ENCODE results near the gene ARTN. TPM values are rescaled to one million over a fixed set of nuclear protein-coding genes. Genes with fewer than 3 reads are reported as not detected.

Gene ARTN
- total RNA-seq, 3 donors from 2014 or later (not counting 1 experiment from before 2014, with no cell fraction given): 1.4 TPM; not detected in 2

DNA sequence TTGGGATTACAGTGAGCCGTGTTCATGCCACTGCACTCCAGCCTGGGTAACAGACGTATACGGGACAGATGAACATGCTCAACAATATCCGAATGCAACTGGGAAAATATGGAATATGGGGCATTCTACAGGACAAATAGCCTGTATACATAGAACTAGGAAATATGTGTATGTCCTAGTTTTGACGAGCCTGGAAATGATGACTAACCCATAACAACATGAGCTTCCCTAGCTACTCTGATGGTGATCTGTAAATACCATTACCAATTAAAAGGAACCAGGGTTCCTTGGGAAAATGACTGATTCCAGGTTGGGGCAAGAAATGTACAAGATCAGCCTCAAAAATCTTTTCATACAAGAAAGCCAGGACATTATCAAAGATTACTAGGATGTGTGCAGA is 42.8 kb upstream of the ARTN start:
- Mint-ChIP-seq H3K36me3 (no peaks in the 10 kb centered on the region), H3K27me3 (ENCODE audit: low read depth in 2 of 2) (no peaks in the 10 kb centered on the region), H3K4me3 (no peak overlapping the region), H3K4me1 (no peaks in the 10 kb centered on the region), H3K9me3 (no peaks in the 10 kb centered on the region), H3K27ac (no peak overlapping the region)
- no peak for DNase-seq
- WGBS (ENCODE audit: insufficient coverage): 95% methylated on average over 4 of the region's 5 CpGs
- H3K4me1 ChIP-seq (ENCODE audit: control insufficient read depth, insufficient read depth, low read length): no peaks in the 10 kb centered on the region
- no peaks in the 10 kb centered on the region for H3K9me3 ChIP-seq (ENCODE audit: control insufficient read depth, insufficient read depth, low read length)
- no peak overlapping the region for H3K4me3 ChIP-seq (ENCODE audit: low read length)
- no peak overlapping the region for H3K27ac ChIP-seq (ENCODE audit: low read length)
- ATAC-seq: no peak
- intact Hi-C loops (cut with micrococcal nuclease): no loop called here
- peaks cover 2% of the 10 kb centered on the region for H3K36me3 ChIP-seq (ENCODE audit: control insufficient read depth, insufficient read depth, low read length)
- TF ChIP-seq, protein P1, sequence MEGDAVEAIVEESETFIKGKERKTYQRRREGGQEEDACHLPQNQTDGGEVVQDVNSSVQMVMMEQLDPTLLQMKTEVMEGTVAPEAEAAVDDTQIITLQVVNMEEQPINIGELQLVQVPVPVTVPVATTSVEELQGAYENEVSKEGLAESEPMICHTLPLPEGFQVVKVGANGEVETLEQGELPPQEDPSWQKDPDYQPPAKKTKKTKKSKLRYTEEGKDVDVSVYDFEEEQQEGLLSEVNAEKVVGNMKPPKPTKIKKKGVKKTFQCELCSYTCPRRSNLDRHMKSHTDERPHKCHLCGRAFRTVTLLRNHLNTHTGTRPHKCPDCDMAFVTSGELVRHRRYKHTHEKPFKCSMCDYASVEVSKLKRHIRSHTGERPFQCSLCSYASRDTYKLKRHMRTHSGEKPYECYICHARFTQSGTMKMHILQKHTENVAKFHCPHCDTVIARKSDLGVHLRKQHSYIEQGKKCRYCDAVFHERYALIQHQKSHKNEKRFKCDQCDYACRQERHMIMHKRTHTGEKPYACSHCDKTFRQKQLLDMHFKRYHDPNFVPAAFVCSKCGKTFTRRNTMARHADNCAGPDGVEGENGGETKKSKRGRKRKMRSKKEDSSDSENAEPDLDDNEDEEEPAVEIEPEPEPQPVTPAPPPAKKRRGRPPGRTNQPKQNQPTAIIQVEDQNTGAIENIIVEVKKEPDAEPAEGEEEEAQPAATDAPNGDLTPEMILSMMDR (IDR thresholded peaks at IDR 0.05): no peak
- no peaks in the 10 kb centered on the region for H3K27me3 ChIP-seq (ENCODE audit: control insufficient read depth, insufficient read depth, low read length)

- 100% methylated on average over 1 of the region's 1 CpG for WGBS (ENCODE audit: insufficient coverage)
- Mint-ChIP-seq H3K4me3 (no peak overlapping the region), H3K9me3 (no peaks in the 10 kb centered on the region), H3K4me1 (no peaks in the 10 kb centered on the region), H3K36me3 (no peaks in the 10 kb centered on the region), H3K27me3 (ENCODE audit: low read depth in 2 of 2) (no peaks in the 10 kb centered on the region), H3K27ac (no peak overlapping the region)
- no peaks in the 10 kb centered on the region for H3K4me1 ChIP-seq (ENCODE audit: control insufficient read depth, insufficient read depth, low read length)
- DNase-seq (no peak), ATAC-seq (no peak)
- no peaks in the 10 kb centered on the region for H3K9me3 ChIP-seq (ENCODE audit: control insufficient read depth, insufficient read depth, low read length)
- H3K27ac ChIP-seq (ENCODE audit: low read length): no peak overlapping the region
- intact Hi-C loops (cut with micrococcal nuclease): no loop called here
- H3K36me3 ChIP-seq (ENCODE audit: control insufficient read depth, insufficient read depth, low read length): peaks cover 3% of the 10 kb centered on the region
- H3K27me3 ChIP-seq (ENCODE audit: control insufficient read depth, insufficient read depth, low read length): no peaks in the 10 kb centered on the region
- TF ChIP-seq, protein P1 (IDR thresholded peaks at IDR 0.05): no peak
- H3K4me3 ChIP-seq (ENCODE audit: low read length): no peak overlapping the region
Measured at GRCh38 chr1:43893006-43893405, 40.6 kb upstream of the ARTN start.

- TF ChIP-seq, protein P1 (IDR thresholded peaks at IDR 0.05): no peak
- intact Hi-C loops (cut with micrococcal nuclease): no loop called here
- Mint-ChIP-seq H3K4me3 (no peak overlapping the region), H3K27me3 (ENCODE audit: low read depth in 2 of 2) (no peaks in the 10 kb centered on the region), H3K27ac (no peak overlapping the region), H3K4me1 (no peaks in the 10 kb centered on the region), H3K9me3 (no peaks in the 10 kb centered on the region), H3K36me3 (no peaks in the 10 kb centered on the region)
- WGBS (ENCODE audit: insufficient coverage): 97% methylated on average over 12 of the region's 12 CpGs
- Histone ChIP-seq H3K9me3 (ENCODE audit: control insufficient read depth, insufficient read depth, low read length) (no peaks in the 10 kb centered on the region), H3K4me3 (ENCODE audit: low read length) (no peak overlapping the region), H3K36me3 (ENCODE audit: control insufficient read depth, insufficient read depth, low read length) (peaks cover 19% of the 10 kb centered on the region), H3K27ac (ENCODE audit: low read length) (no peak overlapping the region), H3K4me1 (ENCODE audit: control insufficient read depth, insufficient read depth, low read length) (no peaks in the 10 kb centered on the region), H3K27me3 (ENCODE audit: control insufficient read depth, insufficient read depth, low read length) (no peaks in the 10 kb centered on the region)
- ATAC-seq: no peak
- no peak for DNase-seq
Measured at GRCh38 chr1:43898981-43899380, 34.6 kb upstream of the ARTN start.

- TF ChIP-seq, protein P1 (IDR thresholded peaks at IDR 0.05): no peak
- Histone ChIP-seq H3K27ac (ENCODE audit: low read length) (no peak overlapping the region), H3K27me3 (ENCODE audit: control insufficient read depth, insufficient read depth, low read length) (no peaks in the 10 kb centered on the region), H3K4me1 (ENCODE audit: control insufficient read depth, insufficient read depth, low read length) (no peaks in the 10 kb centered on the region), H3K36me3 (ENCODE audit: control insufficient read depth, insufficient read depth, low read length) (peaks cover 17% of the 10 kb centered on the region), H3K4me3 (ENCODE audit: low read length) (no peak overlapping the region), H3K9me3 (ENCODE audit: control insufficient read depth, insufficient read depth, low read length) (no peaks in the 10 kb centered on the region)
- 96% methylated on average over 3 of the region's 3 CpGs for WGBS (ENCODE audit: insufficient coverage)
- H3K4me3 Mint-ChIP-seq: no peak overlapping the region
- intact Hi-C loops (cut with micrococcal nuclease): no loop called here
- H3K9me3 Mint-ChIP-seq: no peaks in the 10 kb centered on the region
- DNase-seq: no peak
- no peaks in the 10 kb centered on the region for H3K36me3 Mint-ChIP-seq
- ATAC-seq: no peak
- H3K4me1 Mint-ChIP-seq: no peaks in the 10 kb centered on the region
- H3K27ac Mint-ChIP-seq: no peak overlapping the region
- H3K27me3 Mint-ChIP-seq (ENCODE audit: low read depth in 2 of 2): no peaks in the 10 kb centered on the region
Measured at GRCh38 chr1:43900386-43900785, 33.2 kb upstream of the ARTN start.

Data from natural killer cell (primary cell).